ENCODE data around the gene SLC13A4. TPM values are rescaled to one million over a fixed set of nuclear protein-coding genes. Genes with fewer than 3 reads are reported as not detected.

Gene SLC13A4
- total and polyA plus RNA-seq, 4 donors = 0.17 to 1.3 (median 0.19) TPM

DNA sequence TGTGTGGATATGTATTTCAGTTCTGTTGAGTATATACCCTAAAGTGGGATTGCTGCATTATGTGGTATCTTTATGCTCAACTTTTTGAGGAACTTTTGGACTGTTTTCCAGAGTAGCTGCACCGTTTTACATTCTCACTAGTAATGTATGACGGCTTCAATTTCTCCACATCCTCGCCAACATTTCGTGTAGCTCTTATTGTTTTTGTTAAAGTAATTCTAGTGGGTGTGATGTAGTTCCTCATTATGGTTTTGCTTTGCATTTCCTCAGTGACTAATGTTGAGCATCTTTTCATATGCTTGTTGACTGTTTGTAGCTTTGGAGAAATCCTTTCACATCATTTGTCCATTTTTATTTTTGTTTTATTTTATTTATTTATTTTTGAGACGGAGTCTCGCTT lies 61.1 kb downstream of the SLC13A4 start:
- DNase-seq (no peak), ATAC-seq (ENCODE audit: insufficient read depth, low FRiP score) (no peak)
- Histone ChIP-seq H3K27ac (ENCODE audit: low read depth in 1 of 2, low read length in 1 of 2) (no peak overlapping the region), H3K4me3 (no peak overlapping the region), H3K4me1 (ENCODE audit: control insufficient read depth in 5 of 5, insufficient read depth in 5 of 5, low read length in 5 of 5) (peaks cover 7 to 21% (median 11%) of the 10 kb centered on the region in 5 donors), H3K27me3 (ENCODE audit: control insufficient read depth in 3 of 3, insufficient read depth in 3 of 3, low read length in 2 of 3) (no peaks in the 10 kb centered on the region), H3K9ac (ENCODE audit: insufficient read depth in 1 of 2, low read length in 2 of 2) (no peak overlapping the region), H3K9me3 (ENCODE audit: control insufficient read depth in 4 of 4, insufficient read depth in 3 of 4, low read length in 3 of 4) (no peaks in the 10 kb centered on the region), H3K36me3 (ENCODE audit: control insufficient read depth in 4 of 4, insufficient read depth in 4 of 4, low read length in 4 of 4) (peaks cover 0 to 3% (median 0%) of the 10 kb centered on the region in 4 donors)
- WGBS, 2 donors = 51 to 78% methylated on average over 6 of the region's 6 CpGs
- TF ChIP-seq, protein P1, sequence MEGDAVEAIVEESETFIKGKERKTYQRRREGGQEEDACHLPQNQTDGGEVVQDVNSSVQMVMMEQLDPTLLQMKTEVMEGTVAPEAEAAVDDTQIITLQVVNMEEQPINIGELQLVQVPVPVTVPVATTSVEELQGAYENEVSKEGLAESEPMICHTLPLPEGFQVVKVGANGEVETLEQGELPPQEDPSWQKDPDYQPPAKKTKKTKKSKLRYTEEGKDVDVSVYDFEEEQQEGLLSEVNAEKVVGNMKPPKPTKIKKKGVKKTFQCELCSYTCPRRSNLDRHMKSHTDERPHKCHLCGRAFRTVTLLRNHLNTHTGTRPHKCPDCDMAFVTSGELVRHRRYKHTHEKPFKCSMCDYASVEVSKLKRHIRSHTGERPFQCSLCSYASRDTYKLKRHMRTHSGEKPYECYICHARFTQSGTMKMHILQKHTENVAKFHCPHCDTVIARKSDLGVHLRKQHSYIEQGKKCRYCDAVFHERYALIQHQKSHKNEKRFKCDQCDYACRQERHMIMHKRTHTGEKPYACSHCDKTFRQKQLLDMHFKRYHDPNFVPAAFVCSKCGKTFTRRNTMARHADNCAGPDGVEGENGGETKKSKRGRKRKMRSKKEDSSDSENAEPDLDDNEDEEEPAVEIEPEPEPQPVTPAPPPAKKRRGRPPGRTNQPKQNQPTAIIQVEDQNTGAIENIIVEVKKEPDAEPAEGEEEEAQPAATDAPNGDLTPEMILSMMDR (IDR thresholded peaks at IDR 0.05; ENCODE audit: control extremely low read depth, extremely low read depth) = no peak

DNA sequence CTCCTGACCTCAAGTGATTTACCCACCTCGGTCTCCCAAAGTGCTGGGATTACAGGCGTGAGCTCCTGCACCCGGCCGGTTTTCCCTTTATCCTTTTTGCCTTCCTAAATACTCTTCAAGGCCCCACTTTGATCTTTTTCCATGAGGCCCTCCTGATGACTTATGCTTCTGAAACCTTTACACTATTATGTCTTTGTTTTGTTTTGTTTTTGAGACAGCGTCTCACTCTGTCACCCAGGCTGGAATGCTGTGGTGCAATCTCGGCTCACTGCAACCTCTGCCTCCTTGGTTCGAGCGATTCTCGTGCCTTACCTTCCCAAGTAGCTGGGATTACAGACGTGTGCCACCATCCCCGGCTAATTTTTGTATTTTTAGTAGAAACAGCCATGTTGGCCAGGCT lies 61.8 kb downstream of the SLC13A4 start:
- Histone ChIP-seq H3K4me3 (no peak overlapping the region), H3K9me3 (ENCODE audit: control insufficient read depth in 4 of 4, insufficient read depth in 3 of 4, low read length in 3 of 4) (no peaks in the 10 kb centered on the region), H3K36me3 (ENCODE audit: control insufficient read depth in 4 of 4, insufficient read depth in 4 of 4, low read length in 4 of 4) (peaks cover 0 to 3% (median 0%) of the 10 kb centered on the region in 4 donors), H3K9ac (ENCODE audit: insufficient read depth in 1 of 2, low read length in 2 of 2) (no peak overlapping the region), H3K4me1 (ENCODE audit: control insufficient read depth in 5 of 5, insufficient read depth in 5 of 5, low read length in 5 of 5) (peaks cover 10 to 23% (median 11%) of the 10 kb centered on the region in 5 donors), H3K27me3 (ENCODE audit: control insufficient read depth in 3 of 3, insufficient read depth in 3 of 3, low read length in 2 of 3) (no peaks in the 10 kb centered on the region), H3K27ac (ENCODE audit: low read depth in 1 of 2, low read length in 1 of 2) (peak overlapping the region in 1 of 2 donors; percentile 55)
- no peak for ATAC-seq (ENCODE audit: insufficient read depth, low FRiP score)
- DNase-seq = no peak
- 91 to 93% methylated on average over 11 of the region's 11 CpGs for WGBS, 2 donors
- TF ChIP-seq, protein P1 (IDR thresholded peaks at IDR 0.05; ENCODE audit: control extremely low read depth, extremely low read depth) = no peak

DNA sequence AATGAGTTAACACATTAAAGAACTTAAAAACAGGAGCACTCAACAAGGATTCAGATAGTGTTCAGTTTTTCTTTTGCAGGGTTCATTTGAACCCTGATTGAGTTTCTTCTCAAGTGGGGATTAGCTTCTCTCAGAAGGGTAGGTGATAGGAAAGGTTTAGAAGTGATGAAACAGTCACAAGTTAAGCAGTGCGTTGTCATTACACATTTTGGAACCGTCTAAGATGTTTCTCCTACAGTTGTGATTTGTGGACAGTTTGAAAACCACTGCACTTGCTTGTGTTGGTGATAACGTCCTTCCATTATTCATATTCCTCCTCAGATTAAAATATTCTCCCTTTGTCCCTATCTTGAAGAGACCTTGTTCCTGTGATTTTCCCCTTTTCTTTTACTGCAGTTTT lies 62.9 kb downstream of the SLC13A4 start:
- no peaks in the 10 kb centered on the region for H3K27me3 ChIP-seq (ENCODE audit: control insufficient read depth in 3 of 3, insufficient read depth in 3 of 3, low read length in 2 of 3)
- TF ChIP-seq, protein P1 (IDR thresholded peaks at IDR 0.05; ENCODE audit: control extremely low read depth, extremely low read depth) = no peak
- H3K36me3 ChIP-seq (ENCODE audit: control insufficient read depth in 4 of 4, insufficient read depth in 4 of 4, low read length in 4 of 4) = peaks cover 0 to 3% (median 0%) of the 10 kb centered on the region in 4 donors
- H3K4me1 ChIP-seq (ENCODE audit: control insufficient read depth in 5 of 5, insufficient read depth in 5 of 5, low read length in 5 of 5) = peaks cover 9 to 20% (median 11%) of the 10 kb centered on the region in 5 donors
- no peak overlapping the region for H3K9ac ChIP-seq (ENCODE audit: insufficient read depth in 1 of 2, low read length in 2 of 2)
- ATAC-seq (ENCODE audit: insufficient read depth, low FRiP score) (no peak), DNase-seq (no peak)
- H3K4me3 ChIP-seq = no peak overlapping the region
- WGBS, 2 donors = 61 to 69% methylated on average over 3 of the region's 3 CpGs
- no peaks in the 10 kb centered on the region for H3K9me3 ChIP-seq (ENCODE audit: control insufficient read depth in 4 of 4, insufficient read depth in 3 of 4, low read length in 3 of 4)
- H3K27ac ChIP-seq (ENCODE audit: low read depth in 1 of 2, low read length in 1 of 2) = no peak overlapping the region

DNA sequence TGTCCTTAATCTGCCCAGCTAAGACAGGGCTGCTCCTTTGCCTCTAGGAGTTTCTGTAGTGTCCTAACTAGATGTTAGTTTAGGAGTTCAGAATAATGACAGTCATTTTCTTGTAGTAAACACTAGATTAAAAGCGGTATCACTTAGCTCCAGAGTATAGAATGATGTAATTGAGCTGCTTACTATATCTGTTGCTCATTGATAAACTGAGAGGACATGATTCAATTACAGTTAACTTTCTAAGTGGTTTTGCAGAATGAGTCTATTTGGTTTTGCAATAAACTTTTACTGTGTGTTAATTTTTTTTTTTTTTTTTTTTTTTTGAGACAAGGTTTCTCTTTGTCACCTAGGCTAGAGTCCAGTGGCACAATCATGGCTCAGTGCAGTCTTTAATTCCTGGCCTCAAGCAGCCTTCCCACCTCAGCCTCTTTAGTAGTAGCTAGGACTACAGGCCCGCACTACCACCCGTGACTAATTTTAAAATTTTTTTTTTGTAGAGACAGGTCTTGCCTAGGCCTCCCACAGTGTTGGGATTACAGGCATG lies 63.9 kb downstream of the SLC13A4 start:
- Histone ChIP-seq H3K4me1 (ENCODE audit: control insufficient read depth in 5 of 5, insufficient read depth in 5 of 5, low read length in 5 of 5) (peaks cover 9 to 15% (median 10%) of the 10 kb centered on the region in 5 donors), H3K9ac (ENCODE audit: insufficient read depth in 1 of 2, low read length in 2 of 2) (no peak overlapping the region), H3K9me3 (ENCODE audit: control insufficient read depth in 4 of 4, insufficient read depth in 3 of 4, low read length in 3 of 4) (no peaks in the 10 kb centered on the region), H3K27ac (ENCODE audit: low read depth in 1 of 2, low read length in 1 of 2) (peak overlapping the region in 1 of 2 donors; percentile 11), H3K36me3 (ENCODE audit: control insufficient read depth in 4 of 4, insufficient read depth in 4 of 4, low read length in 4 of 4) (peaks cover 0 to 3% (median 0%) of the 10 kb centered on the region in 4 donors), H3K27me3 (ENCODE audit: control insufficient read depth in 3 of 3, insufficient read depth in 3 of 3, low read length in 2 of 3) (no peaks in the 10 kb centered on the region), H3K4me3 (no peak overlapping the region)
- WGBS, 2 donors = 83 to 88% methylated on average over 3 of the region's 3 CpGs
- TF ChIP-seq, protein P1 (IDR thresholded peaks at IDR 0.05; ENCODE audit: control extremely low read depth, extremely low read depth) = no peak
- ATAC-seq (ENCODE audit: insufficient read depth, low FRiP score) (no peak), DNase-seq (no peak)
